RWPE2 (cell line): ENCODE results near the gene RASA1.

Source experiments
- ATAC-seq: fragments of 200-7000 bp; cut with Tn5 transposase; 3 replicates; pipeline ENCODE4 v1.9.1; 2021; ENCODE audit warnings: low read depth
- DNase-seq: peaks from one replicate; pipeline ENCODE4 v3.0.0-alpha.2; 2020; ENCODE audit warnings: low spot score
- H3K27ac ChIP-seq: fragments of 450-650 bp; 2 replicates; pipeline ENCODE4 v1.5.1; 2017; ENCODE audit warnings: mild to moderate bottlenecking; ENCODE audit not compliant: poor library complexity, severe bottlenecking
- H3K27me3 ChIP-seq: fragments of 250-450 bp; sonication (Bioruptor Pico); 2 replicates; pipeline ENCODE4 v1.5.1; 2021; ENCODE audit warnings: mild to moderate bottlenecking, moderate library complexity; ENCODE audit not compliant: insufficient read depth, poor library complexity, severe bottlenecking
- H3K36me3 ChIP-seq: fragments of 250-450 bp; sonication (Bioruptor Pico); 2 replicates; pipeline ENCODE4 v1.5.1; 2020; ENCODE audit warnings: low read depth, mild to moderate bottlenecking, moderate library complexity
- H3K4me1 ChIP-seq: fragments of 250-450 bp; sonication (Bioruptor Pico); 2 replicates; pipeline ENCODE4 v1.5.1; 2021; ENCODE audit warnings: mild to moderate bottlenecking, moderate library complexity; ENCODE audit not compliant: insufficient read depth, poor library complexity, severe bottlenecking
- H3K4me3 ChIP-seq: fragments of 250-450 bp; sonication (Bioruptor Pico); 2 replicates; pipeline ENCODE4 v1.5.1; 2021; ENCODE audit warnings: mild to moderate bottlenecking, moderate library complexity; ENCODE audit not compliant: severe bottlenecking
- H3K9me3 ChIP-seq: fragments of 250-450 bp; sonication (Bioruptor Pico); 2 replicates; pipeline ENCODE4 v1.5.1; 2021; ENCODE audit warnings: mild to moderate bottlenecking, moderate library complexity; ENCODE audit not compliant: severe bottlenecking
- TF ChIP-seq, protein P1 (sequence below): fragments of 450-650 bp; IDR thresholded peaks from one replicate; pipeline ENCODE4 v1.5.1; 2017; ENCODE audit warnings: mild to moderate bottlenecking, moderate library complexity; ENCODE audit not compliant: poor library complexity, severe bottlenecking

RASA1 gene

GRCh38 chr5:87390075-87390474 is 122.4 kb downstream of the RASA1 start:
- TF ChIP-seq, protein P1, sequence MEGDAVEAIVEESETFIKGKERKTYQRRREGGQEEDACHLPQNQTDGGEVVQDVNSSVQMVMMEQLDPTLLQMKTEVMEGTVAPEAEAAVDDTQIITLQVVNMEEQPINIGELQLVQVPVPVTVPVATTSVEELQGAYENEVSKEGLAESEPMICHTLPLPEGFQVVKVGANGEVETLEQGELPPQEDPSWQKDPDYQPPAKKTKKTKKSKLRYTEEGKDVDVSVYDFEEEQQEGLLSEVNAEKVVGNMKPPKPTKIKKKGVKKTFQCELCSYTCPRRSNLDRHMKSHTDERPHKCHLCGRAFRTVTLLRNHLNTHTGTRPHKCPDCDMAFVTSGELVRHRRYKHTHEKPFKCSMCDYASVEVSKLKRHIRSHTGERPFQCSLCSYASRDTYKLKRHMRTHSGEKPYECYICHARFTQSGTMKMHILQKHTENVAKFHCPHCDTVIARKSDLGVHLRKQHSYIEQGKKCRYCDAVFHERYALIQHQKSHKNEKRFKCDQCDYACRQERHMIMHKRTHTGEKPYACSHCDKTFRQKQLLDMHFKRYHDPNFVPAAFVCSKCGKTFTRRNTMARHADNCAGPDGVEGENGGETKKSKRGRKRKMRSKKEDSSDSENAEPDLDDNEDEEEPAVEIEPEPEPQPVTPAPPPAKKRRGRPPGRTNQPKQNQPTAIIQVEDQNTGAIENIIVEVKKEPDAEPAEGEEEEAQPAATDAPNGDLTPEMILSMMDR: no peak
- ATAC-seq (no peak), DNase-seq (no peak)
- peaks cover 100% of the 10 kb centered on the region for H3K36me3 ChIP-seq
- no peaks in the 10 kb centered on the region for H3K27me3 ChIP-seq
- H3K4me3 ChIP-seq: no peak overlapping the region
- peak overlapping the region; percentile 88 for H3K27ac ChIP-seq
- peaks cover 2% of the 10 kb centered on the region for H3K9me3 ChIP-seq
- peaks cover 29% of the 10 kb centered on the region for H3K4me1 ChIP-seq

GRCh38 chr5:87390576-87391199 is 123.0 kb downstream of the RASA1 start:
- Histone ChIP-seq H3K36me3 (peaks cover 100% of the 10 kb centered on the region), H3K4me3 (no peak overlapping the region), H3K4me1 (peaks cover 31% of the 10 kb centered on the region), H3K27me3 (no peaks in the 10 kb centered on the region), H3K9me3 (peaks cover 2% of the 10 kb centered on the region), H3K27ac (peak overlapping the region; percentile 88)
- no peak for DNase-seq
- TF ChIP-seq, protein P1: no peak
- ATAC-seq: no peak

GRCh38 chr5:87392170-87392569 is 124.5 kb downstream of the RASA1 start:
- DNase-seq: no peak
- Histone ChIP-seq H3K4me1 (peaks cover 31% of the 10 kb centered on the region), H3K27me3 (no peaks in the 10 kb centered on the region), H3K27ac (peak overlapping the region; percentile 88), H3K4me3 (no peak overlapping the region), H3K36me3 (peaks cover 100% of the 10 kb centered on the region), H3K9me3 (peaks cover 2% of the 10 kb centered on the region)
- ATAC-seq: no peak
- TF ChIP-seq, protein P1: no peak

- ATAC-seq (no peak), DNase-seq (no peak)
- peaks cover 31% of the 10 kb centered on the region for H3K4me1 ChIP-seq
- H3K27ac ChIP-seq: peak overlapping the region; percentile 88
- no peaks in the 10 kb centered on the region for H3K27me3 ChIP-seq
- TF ChIP-seq, protein P1: no peak
- H3K36me3 ChIP-seq: peaks cover 100% of the 10 kb centered on the region
- H3K9me3 ChIP-seq: peaks cover 2% of the 10 kb centered on the region
- no peak overlapping the region for H3K4me3 ChIP-seq
Measured at GRCh38 chr5:87392801-87393200, 125.1 kb downstream of the RASA1 start.

- Histone ChIP-seq H3K9me3 (peaks cover 2% of the 10 kb centered on the region), H3K36me3 (peaks cover 100% of the 10 kb centered on the region), H3K4me1 (peaks cover 31% of the 10 kb centered on the region), H3K4me3 (no peak overlapping the region), H3K27me3 (no peaks in the 10 kb centered on the region), H3K27ac (peak overlapping the region; percentile 88)
- TF ChIP-seq, protein P1: no peak
- ATAC-seq: peak; percentile 74
- DNase-seq: no peak
Measured at GRCh38 chr5:87393331-87393730, 125.6 kb downstream of the RASA1 start.
